ENCODE measurements around the gene S100A3. TPM values are rescaled to one million over a fixed set of nuclear protein-coding genes. Genes with fewer than 3 reads are reported as not detected.
A peak's percentile ranks its signal among the peaks of the same experiment; 100 is the strongest.

Gene S100A3
- total RNA-seq, 1 donor from 2014 or later, result 10.2 TPM

DNA sequence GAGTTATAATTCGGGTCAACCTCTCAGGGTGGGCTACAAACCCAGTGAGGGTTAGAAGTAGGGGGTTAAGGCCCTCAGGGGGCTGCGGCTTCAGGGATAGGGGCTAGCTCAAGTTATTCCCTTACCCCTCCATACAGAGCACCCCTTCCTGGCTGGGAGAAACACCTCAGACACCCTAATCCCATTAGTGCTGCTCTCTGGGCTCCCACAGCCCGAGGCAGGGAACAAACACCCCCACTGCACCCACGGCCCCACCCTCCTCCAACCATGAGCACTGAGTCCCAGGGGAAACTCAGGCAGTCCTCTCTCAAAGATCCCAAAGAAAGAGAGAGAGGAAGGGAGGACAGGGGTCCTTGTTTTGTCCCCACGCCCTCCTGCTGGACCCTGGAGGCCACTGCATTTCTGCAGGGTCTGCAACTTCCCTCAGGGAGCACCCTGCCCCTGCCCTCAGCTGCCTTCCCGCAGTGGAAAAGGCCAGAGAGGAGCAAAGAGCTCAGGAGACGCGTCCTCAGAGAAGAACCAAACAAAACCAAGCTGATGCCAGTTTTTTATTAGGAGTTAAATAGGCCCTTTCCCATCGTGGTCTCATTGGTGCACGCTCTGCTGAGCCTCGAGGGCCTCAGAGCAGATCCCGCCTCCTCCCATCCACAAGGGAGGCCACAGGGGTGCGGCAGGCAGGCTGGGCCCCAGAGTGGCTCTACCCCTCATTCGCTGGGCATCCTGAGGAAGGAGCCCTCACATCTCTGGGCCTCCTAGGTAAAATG lies 2.1 kb downstream of the S100A3 start:
- no peak overlapping the region for H3K4me3 ChIP-seq (ENCODE audit: low read depth, low read length)
- DNase-seq (ENCODE audit: low read depth), result no peak
- TF ChIP-seq, protein P1, sequence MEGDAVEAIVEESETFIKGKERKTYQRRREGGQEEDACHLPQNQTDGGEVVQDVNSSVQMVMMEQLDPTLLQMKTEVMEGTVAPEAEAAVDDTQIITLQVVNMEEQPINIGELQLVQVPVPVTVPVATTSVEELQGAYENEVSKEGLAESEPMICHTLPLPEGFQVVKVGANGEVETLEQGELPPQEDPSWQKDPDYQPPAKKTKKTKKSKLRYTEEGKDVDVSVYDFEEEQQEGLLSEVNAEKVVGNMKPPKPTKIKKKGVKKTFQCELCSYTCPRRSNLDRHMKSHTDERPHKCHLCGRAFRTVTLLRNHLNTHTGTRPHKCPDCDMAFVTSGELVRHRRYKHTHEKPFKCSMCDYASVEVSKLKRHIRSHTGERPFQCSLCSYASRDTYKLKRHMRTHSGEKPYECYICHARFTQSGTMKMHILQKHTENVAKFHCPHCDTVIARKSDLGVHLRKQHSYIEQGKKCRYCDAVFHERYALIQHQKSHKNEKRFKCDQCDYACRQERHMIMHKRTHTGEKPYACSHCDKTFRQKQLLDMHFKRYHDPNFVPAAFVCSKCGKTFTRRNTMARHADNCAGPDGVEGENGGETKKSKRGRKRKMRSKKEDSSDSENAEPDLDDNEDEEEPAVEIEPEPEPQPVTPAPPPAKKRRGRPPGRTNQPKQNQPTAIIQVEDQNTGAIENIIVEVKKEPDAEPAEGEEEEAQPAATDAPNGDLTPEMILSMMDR (conservative IDR thresholded peaks at IDR 0.05; ENCODE audit: low read depth, low read length), result no peak

DNA sequence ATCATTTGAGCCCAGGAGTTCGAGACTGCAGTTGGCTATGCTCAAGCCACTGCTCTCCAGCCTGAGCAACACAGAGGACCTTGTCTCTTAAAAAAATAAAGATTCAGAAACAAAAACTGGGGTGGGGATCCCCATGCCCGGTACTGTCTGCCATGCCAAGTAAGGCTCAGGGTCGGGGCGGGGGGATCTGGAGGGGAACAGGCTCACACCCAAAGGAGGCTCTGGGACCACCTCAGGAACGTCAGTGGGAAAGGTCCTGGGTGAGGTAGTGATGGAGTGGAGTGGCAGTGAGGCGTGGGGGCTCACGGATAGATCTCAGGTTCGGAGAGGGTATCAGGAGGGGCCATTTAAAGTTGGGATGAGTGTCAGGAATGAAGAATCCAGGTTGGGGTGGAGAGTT lies 2.7 kb downstream of the S100A3 start:
- TF ChIP-seq, protein P1 (conservative IDR thresholded peaks at IDR 0.05; ENCODE audit: low read depth, low read length), result no peak
- no peak overlapping the region for H3K4me3 ChIP-seq (ENCODE audit: low read depth, low read length)
- no peak for DNase-seq (ENCODE audit: low read depth)

DNA sequence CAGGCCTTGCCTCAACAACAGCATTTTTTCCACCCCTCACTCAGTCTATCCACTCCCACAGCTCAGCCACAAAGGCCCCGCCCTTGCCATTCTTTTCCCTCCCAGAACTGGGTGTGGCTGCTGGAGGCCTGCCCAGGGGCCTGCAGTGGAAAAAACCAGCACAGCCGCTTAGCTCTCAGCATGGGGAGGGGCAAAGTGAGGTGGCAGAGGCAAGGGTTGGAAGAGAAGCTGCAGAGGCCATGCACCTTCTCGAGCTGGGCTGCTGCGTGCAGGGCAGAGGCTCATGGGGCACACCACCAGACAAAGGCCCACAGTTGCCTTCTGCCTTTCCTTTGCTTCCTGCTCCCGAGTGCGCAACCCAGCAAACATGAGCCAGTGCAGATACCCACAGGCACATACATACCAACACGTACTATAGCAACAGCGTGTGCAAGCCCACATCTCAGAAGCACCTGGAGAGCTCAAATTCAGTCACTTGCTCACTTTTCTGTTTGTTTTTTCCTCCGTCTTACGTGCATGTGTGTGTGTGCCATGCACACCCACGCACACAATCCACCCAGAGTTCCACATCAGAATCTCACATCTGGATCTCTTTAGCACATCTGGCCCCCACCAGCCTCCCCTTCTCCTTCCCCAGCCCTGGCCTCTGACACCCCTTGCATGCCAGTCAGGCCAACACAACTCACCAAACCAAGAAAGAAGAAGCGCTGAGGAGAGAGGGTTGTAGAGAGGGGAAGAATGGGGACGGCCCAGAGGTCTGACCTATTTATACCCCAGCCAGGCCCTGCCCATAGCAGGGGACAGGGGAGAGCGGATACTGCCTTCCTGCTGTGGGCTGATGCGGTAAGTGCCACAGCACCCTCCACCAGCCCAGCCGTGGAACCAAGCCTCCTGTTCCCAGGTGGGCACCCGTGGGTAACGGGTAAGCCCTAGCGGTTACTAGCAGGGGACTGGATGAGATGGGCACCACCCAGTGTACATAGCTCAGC lies 3.7 kb downstream of the S100A3 start, which contains the start of gene S100A4:
TSS of gene S100A4 (minus strand) at position 740 of the 989 bp plus-strand sequence. CDS start 1,012 bp downstream, outside the sequence.
- DNase-seq (ENCODE audit: low read depth), result peak; percentile 49
- TF ChIP-seq, protein P1 (conservative IDR thresholded peaks at IDR 0.05; ENCODE audit: low read depth, low read length), result no peak

DNA sequence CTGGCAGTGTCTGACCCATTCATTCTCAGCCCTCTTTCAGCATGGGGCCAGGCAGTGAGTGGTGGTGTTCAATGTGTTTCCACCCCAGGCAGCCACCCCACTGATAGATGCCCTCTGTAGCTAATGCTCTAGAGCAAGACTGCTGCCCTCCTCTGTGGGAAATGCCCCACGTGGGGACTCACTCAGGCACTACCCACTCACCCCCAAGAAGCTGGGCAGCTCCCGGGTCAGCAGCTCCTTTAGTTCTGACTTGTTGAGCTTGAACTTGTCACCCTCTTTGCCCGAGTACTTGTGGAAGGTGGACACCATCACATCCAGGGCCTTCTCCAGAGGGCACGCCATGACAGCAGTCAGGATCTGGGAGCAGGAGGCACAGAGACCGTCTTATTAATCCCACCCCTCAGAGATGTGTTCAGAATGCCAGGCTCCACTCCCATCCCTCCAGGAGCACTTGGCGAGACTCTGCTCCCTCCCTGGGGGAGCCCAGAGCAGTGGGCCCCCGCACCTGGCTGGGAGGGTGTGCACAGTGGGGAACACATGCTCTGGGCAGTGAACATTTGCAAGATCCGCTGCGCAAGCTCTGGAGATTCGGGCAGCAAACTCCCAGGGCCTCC lies 4.5 kb downstream of the S100A3 start:
- TF ChIP-seq, protein P1 (conservative IDR thresholded peaks at IDR 0.05; ENCODE audit: low read depth, low read length), result no peak

More for the DNA sequence above, 3.7 kb downstream of the S100A3 start, which contains the start of gene S100A4:
- no peak within 1 kb of the TSS for H3K4me3 ChIP-seq (ENCODE audit: low read depth, low read length)

DNA sequence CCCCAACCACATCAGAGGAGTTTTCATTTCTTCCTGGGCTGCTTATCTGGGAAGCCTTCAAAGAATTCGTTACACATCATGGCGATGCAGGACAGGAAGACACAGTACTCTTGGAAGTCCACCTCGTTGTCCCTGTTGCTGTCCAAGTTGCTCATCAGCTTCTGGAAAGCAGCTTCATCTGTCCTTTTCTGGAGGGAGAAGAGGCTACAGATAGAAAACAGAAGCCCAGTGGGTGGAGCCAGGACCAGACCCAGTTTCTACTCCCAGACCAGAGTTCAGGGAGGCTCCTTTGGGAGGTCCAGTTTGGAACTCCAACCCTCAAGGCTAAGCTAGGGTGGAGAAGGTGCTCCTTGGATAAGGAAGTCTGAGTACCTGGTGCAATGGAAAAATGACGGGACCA lies 5.3 kb downstream of the S100A3 start:
- no peak overlapping the region for H3K4me3 ChIP-seq (ENCODE audit: low read depth, low read length)
- DNase-seq (ENCODE audit: low read depth), result no peak
- TF ChIP-seq, protein P1 (conservative IDR thresholded peaks at IDR 0.05; ENCODE audit: low read depth, low read length), result no peak

More for the DNA sequence above, 4.5 kb downstream of the S100A3 start:
- H3K4me3 ChIP-seq (ENCODE audit: low read depth, low read length), result peak overlapping the region; percentile 7
- no peak for DNase-seq (ENCODE audit: low read depth)

DNA sequence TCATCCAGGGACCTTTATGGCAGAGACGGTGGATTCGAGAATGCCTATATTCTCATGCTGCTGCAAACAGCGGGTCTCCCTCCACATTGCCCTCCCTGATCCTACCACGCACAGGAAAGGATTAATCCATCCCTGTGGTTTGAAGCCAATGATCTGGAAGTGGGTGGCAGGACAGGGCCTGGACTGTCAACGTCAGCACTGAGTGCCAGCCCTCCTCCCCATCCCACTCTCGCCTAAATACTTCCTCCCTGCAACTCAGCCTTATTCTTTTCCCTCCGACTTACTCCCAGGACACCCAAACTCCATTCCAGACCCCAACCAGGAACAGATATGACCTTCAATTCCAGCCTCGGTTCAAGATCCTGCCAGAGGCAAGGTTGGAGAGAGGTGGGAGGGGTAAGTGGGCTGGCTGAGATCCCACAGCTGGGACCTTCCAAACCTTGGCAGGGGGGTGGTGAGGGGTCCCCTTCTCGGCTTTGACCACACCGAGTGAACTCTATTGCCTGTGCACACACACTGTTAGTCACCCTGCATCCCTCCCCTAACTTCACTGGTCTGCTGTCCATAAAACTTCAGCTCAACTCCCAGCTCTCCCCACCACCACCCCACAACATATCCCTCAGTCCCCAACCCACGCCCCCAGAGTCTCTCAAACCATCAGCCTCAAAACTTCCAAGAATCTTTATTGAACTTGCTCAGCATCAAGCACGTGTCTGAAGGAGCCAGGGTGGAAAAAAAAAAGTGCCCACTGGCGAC lies 5.9 kb downstream of the S100A3 start:
- H3K4me3 ChIP-seq (ENCODE audit: low read depth, low read length), result no peak overlapping the region
- no peak for DNase-seq (ENCODE audit: low read depth)
- TF ChIP-seq, protein P1 (conservative IDR thresholded peaks at IDR 0.05; ENCODE audit: low read depth, low read length), result no peak
